Measurements from ENCODE around the gene AXIN1. TPM values are rescaled to one million over a fixed set of nuclear protein-coding genes. Genes with fewer than 3 reads are reported as not detected.

AXIN1 gene
- total and polyA plus RNA-seq, 2 of the 8 experiments (the other 6 are each of a cell fraction or from before 2014, with no cell fraction given) = 12.5 to 41.9 TPM

DNA sequence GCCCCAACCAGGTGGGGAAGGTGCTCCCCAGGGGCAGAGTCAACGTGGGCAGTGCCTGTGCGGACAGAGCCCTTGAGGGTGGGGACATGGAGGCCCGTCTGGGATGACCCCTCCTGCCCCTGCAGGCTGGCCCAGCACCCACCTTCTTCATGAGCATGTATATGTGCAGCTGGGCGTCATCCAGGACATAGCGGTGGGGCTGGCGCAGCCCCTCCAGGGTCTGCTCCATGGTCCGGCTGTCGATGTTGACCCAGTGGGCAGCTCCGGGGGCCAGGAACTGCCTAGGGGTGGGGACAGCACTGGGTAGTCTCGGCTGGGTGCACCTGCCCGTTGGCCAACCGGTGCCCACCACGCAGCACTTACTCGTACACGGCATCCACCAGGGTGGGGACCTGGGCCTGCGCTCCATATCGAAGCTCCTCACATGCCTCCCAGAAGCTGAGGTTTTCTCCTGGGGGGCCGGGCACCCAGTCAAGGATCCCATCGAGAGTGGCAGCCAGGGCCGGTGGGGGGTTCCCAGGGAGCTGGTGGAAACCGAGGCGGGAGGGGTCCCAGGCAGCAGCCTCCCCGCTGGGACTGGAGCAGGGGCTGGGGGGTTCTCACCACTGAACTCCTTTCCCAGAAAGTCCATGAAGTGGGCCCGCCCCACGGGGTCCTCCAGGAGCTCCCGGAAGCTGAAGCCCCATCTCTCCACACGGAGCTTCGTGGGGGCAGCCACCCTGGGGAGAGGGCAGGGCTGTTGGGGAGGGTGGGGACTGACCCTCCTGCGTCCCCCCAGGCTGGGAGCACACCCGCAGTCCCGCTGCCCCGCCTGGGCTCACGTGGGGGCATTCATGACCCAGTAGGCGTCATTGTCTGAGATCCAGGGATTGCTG lies 81.9 kb downstream of the AXIN1 start:
- peaks cover 0 to 6% (median 4%) of the 10 kb centered on the region in 4 experiments; a peak in 3 of 7 replicates for H3K4me1 ChIP-seq (replicated peaks in 1 of 4; ENCODE audit: control insufficient read depth in 3 of 4, insufficient read depth in 4 of 4, low read length in 3 of 4)
- H3K56ac ChIP-seq (replicated peaks; ENCODE audit: insufficient read length, low read depth, low read length) = no peak overlapping the region
- no peak overlapping the region for H4K5ac ChIP-seq (ENCODE audit: insufficient read length, low read depth, low read length)
- no peak overlapping the region for H4K91ac ChIP-seq (replicated peaks; ENCODE audit: insufficient read length, low read length)
- H2AFZ ChIP-seq (ENCODE audit: low read length) = no peak overlapping the region
- H4K8ac ChIP-seq (ENCODE audit: extremely low read depth, insufficient read depth, low read length) = no peak overlapping the region
- no peak overlapping the region for H3K14ac ChIP-seq (ENCODE audit: insufficient read length)
- H3K79me1 ChIP-seq (ENCODE audit: low read depth, low read length) = no peaks in the 10 kb centered on the region
- H3K4me2 ChIP-seq (ENCODE audit: insufficient read depth in 1 of 2, low read depth in 2 of 2, low read length in 2 of 2) = no peak overlapping the region
- no peak overlapping the region for H3K4ac ChIP-seq (replicated peaks; ENCODE audit: insufficient read length, low read depth, low read length)
- H4K20me1 ChIP-seq (replicated peaks in 1 of 2; ENCODE audit: control insufficient read depth in 1 of 2, insufficient read depth in 2 of 2, low read length in 2 of 2) = peaks cover 0 to 9% of the 10 kb centered on the region in 2 experiments
- peaks cover 6 to 16% (median 13%) of the 10 kb centered on the region in 4 experiments; a peak in 6 of 7 replicates for H3K27me3 ChIP-seq (replicated peaks in 1 of 4; ENCODE audit: control insufficient read depth in 3 of 4, extremely low read depth in 1 of 4, insufficient read depth in 3 of 4, low read length in 3 of 4)
- no peak overlapping the region for H2BK5ac ChIP-seq (ENCODE audit: low read depth, low read length)
- H3K4me3 ChIP-seq (ENCODE audit: extremely low read depth in 1 of 4, insufficient read depth in 2 of 4, low read depth in 3 of 4, low read length in 4 of 4) = no peak overlapping the region
- H3K27ac ChIP-seq (ENCODE audit: low read depth, low read length) = no peak overlapping the region
- H3K9me3 ChIP-seq (ENCODE audit: insufficient read depth in 2 of 2, low read depth in 1 of 2, low read length in 1 of 2) = no peaks in the 10 kb centered on the region
- H3K36me3 ChIP-seq (ENCODE audit: control insufficient read depth in 2 of 4, insufficient read depth in 4 of 4, low read length in 3 of 4) = no peaks in the 10 kb centered on the region
- FAIRE-seq (no peak), DNase-seq (ENCODE audit: low read depth in 1 of 2, low spot score in 2 of 2) (no peak)
- no peak overlapping the region for H2BK20ac ChIP-seq (ENCODE audit: low read length)
- no peak overlapping the region for H3K23ac ChIP-seq (ENCODE audit: insufficient read length)
- H3K79me2 ChIP-seq (ENCODE audit: control insufficient read depth in 1 of 2, insufficient read depth in 2 of 2, low read length in 2 of 2) = no peaks in the 10 kb centered on the region
- H2BK12ac ChIP-seq (ENCODE audit: low read depth, low read length) = no peak overlapping the region
- CTCF ChIA-PET (ENCODE audit: partially characterized antibody) = interaction anchor here (1.1 to 2.0 kb wide), 5 partner anchors 9 to 92 kb away, joined by 3 to 10 read pairs (median 5); partner anchors contain the start of gene ARHGDIG
- H2AK5ac ChIP-seq (ENCODE audit: low read depth, low read length) = no peak overlapping the region
- no peak overlapping the region for H3K9ac ChIP-seq (replicated peaks in 1 of 4; ENCODE audit: extremely low read depth in 1 of 4, low read depth in 3 of 4, low read length in 3 of 4)
- H2BK120ac ChIP-seq (replicated peaks; ENCODE audit: low read depth, low read length) = no peak overlapping the region
- POLR2A ChIA-PET (ENCODE audit: partially characterized antibody) = interaction anchor here (0.8 to 2.5 kb wide), 4 partner anchors 8 to 16 kb away, joined by 3 to 6 read pairs (median 4); partner anchors contain the start of gene ARHGDIG
- no peak overlapping the region for H3K18ac ChIP-seq (ENCODE audit: extremely low read depth, low read length)
- H2BK15ac ChIP-seq (ENCODE audit: low read length) = no peak overlapping the region
- 94% methylated on average over 29 of the region's 34 CpGs; no CpG with 5 or more reads in 1 of the 2 experiments for WGBS, 2 experiments (ENCODE audit: extremely low coverage in 1 of 2, insufficient coverage in 1 of 2, insufficient read length in 1 of 2, insufficient replicate concordance in 2 of 2, low coverage in 1 of 2, low lambda C conversion rate in 2 of 2, missing lambda C conversion rate in 1 of 2)
- peaks cover 8% of the 10 kb centered on the region for H3K23me2 ChIP-seq (ENCODE audit: low read depth, low read length)
- TF ChIP-seq NRF1 (IDR thresholded peaks at IDR 0.05; ENCODE audit: low read depth, low read length) = no peak
- TF ChIP-seq, protein P1, sequence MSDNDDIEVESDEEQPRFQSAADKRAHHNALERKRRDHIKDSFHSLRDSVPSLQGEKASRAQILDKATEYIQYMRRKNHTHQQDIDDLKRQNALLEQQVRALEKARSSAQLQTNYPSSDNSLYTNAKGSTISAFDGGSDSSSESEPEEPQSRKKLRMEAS (IDR thresholded peaks at IDR 0.05) = no peak
- no peak for TF ChIP-seq ZNF274 (IDR thresholded peaks at IDR 0.05; ENCODE audit: borderline replicate concordance, extremely low read depth, low read length)
- TF ChIP-seq EGR1 (IDR thresholded peaks at IDR 0.05; ENCODE audit: borderline replicate concordance, low read depth, low read length) = no peak
- no peak for TF ChIP-seq TEAD4 (IDR thresholded peaks at IDR 0.05; ENCODE audit: low read depth, low read length)
- TF ChIP-seq SIN3A (conservative IDR thresholded peaks at IDR 0.05 in 1 of 2, IDR thresholded peaks at IDR 0.05 in 1 of 2; ENCODE audit: low read depth in 1 of 2, low read length in 2 of 2) = no peak
- TF ChIP-seq ASH2L (IDR thresholded peaks at IDR 0.05; ENCODE audit: low read length) = no peak
- TF ChIP-seq GTF2F1 (IDR thresholded peaks at IDR 0.05; ENCODE audit: borderline replicate concordance, low read depth, low read length) = no peak
- TF ChIP-seq SP4 (IDR thresholded peaks at IDR 0.05; ENCODE audit: low read length) = no peak
- TF ChIP-seq NANOG (IDR thresholded peaks at IDR 0.05; ENCODE audit: insufficient read depth, low read depth, low read length, poor library complexity, severe bottlenecking) = no peak
